GM20000 (cell line): ENCODE results near the gene LRRC74B.
"Not testable (repeated sequence)": the region's sequence is repeated elsewhere in the genome, so short reads cannot be mapped to it uniquely, and the experiment has no call there.

Experiments
- DNase-seq: peaks from one replicate; pipeline ENCODE4 v3.0.0; 2012; ENCODE audit warnings: low spot score
- CTCF ChIP-seq: IDR thresholded peaks from 2 replicates; pipeline ENCODE4 v1.5.1; 2012; ENCODE audit warnings: mild to moderate bottlenecking, control low read depth; ENCODE audit errors: extremely low read depth, missing control alignments

The LRRC74B gene

GRCh38 chr22:21031545-21032036, 14.2 kb upstream of the LRRC74B start:
- no peak for TF ChIP-seq CTCF

GRCh38 chr22:21032037-21032867, 13.5 kb upstream of the LRRC74B start, which contains the start of gene SLC7A4:
TSS of gene SLC7A4 (minus strand) at chr22:21032561. CDS start at chr22:21031812, 749 bp downstream.
- no peak for TF ChIP-seq CTCF
- no peak for DNase-seq

More at GRCh38 chr22:21031545-21032036, 14.2 kb upstream of the LRRC74B start:
- DNase-seq = no peak

GRCh38 chr22:21032868-21033688, 12.7 kb upstream of the LRRC74B start:
- TF ChIP-seq CTCF = no peak
- DNase-seq = no peak

GRCh38 chr22:21033895-21034294, 11.9 kb upstream of the LRRC74B start:
- no peak for TF ChIP-seq CTCF
- DNase-seq = no peak

GRCh38 chr22:21034989-21035388, 10.8 kb upstream of the LRRC74B start:
- DNase-seq = no peak
- TF ChIP-seq CTCF = no peak

- DNase-seq = no peak
- TF ChIP-seq CTCF = no peak
These were observed 7.3 kb upstream of the LRRC74B start for GRCh38 chr22:21038405-21038804.

- DNase-seq = not testable (repeated sequence)
These were observed 6.6 kb upstream of the LRRC74B start for GRCh38 chr22:21039158-21039557.
